Right atrium auricular region (tissue), 2 donors: ENCODE results near the gene PSTPIP1. TPM values are rescaled to one million over a fixed set of nuclear protein-coding genes. Genes with fewer than 3 reads are reported as not detected.
A peak's percentile ranks its signal among the peaks of the same experiment; 100 is the strongest.

Experiments
- DNase-seq: peaks from one replicate; pipeline ENCODE4 v3.0.0-alpha.2; 2019; ENCODE audit warnings: low spot score
- H3K27ac ChIP-seq, 2 donors: fragments of 200-600 bp; sonication (generic); 1 replicate in 1 of 2; 2 replicates in 1 of 2; pipeline ENCODE4 v1.5.1; 2016 to 2019
- H3K27me3 ChIP-seq, 2 donors: fragments of 200-600 bp; sonication (generic); one replicate each; pipeline versions ENCODE4 v1.5.1 to v1.6.0; 2017 to 2019
- H3K36me3 ChIP-seq: fragments of 200-600 bp; sonication (generic); one replicate; pipeline ENCODE4 v1.5.1; 2016
- H3K4me1 ChIP-seq, 2 donors: fragments of 200-600 bp; sonication (generic); one replicate each; pipeline versions ENCODE4 v1.5.1 to v1.6.0; 2017 to 2019
- H3K4me3 ChIP-seq, 2 donors: fragments of 200-600 bp; sonication (generic); 1 replicate in 1 of 2; 2 replicates in 1 of 2; pipeline ENCODE4 v1.5.1; 2017 to 2019; ENCODE audit warnings: mild to moderate bottlenecking in 1 of 2, moderate library complexity in 1 of 2
- H3K9me3 ChIP-seq, 2 donors: fragments of 200-600 bp; sonication (generic); one replicate each; pipeline ENCODE4 v1.5.1; 2019
- total RNA-seq, 2 donors: library from RNA; depleted of rRNA; stranded (reverse); fragments of >200 nt; gene quantifications; one replicate each; pipeline ENCODE4 v1.1.0, GENCODE V29; 2016
- TF ChIP-seq, protein P1 (sequence below), 2 donors: fragments of 200-600 bp; sonication (generic); IDR thresholded peaks; one replicate each; pipeline ENCODE4 v1.5.1; 2019; ENCODE audit warnings: antibody characterized with exemption in 2 of 2

The PSTPIP1 gene
- total RNA-seq, 2 donors from 2014 or later = 1.9 to 2.3 TPM

DNA sequence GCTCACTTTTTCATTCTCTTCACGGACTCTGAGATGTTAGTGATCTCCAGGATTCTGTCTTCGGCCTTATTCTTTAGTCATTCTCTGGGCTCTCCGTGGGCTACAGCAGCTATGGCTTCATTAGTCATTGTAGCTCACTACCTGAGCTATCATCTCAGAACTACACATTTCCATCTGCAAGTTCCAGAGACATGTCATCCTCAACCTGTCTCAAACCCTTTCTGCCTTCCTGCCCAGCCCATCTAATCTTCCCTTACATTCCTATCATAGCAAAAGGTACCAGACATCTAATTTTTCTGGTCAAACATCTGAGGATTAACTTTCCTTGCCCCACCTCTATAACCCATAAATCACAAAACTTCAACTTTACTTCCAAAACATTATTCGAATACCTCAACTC lies 62.8 kb downstream of the PSTPIP1 start:
- H3K9me3 ChIP-seq = no peaks in the 10 kb centered on the region
- H3K4me3 ChIP-seq = no peak overlapping the region
- no peaks in the 10 kb centered on the region for H3K27me3 ChIP-seq
- TF ChIP-seq, protein P1, sequence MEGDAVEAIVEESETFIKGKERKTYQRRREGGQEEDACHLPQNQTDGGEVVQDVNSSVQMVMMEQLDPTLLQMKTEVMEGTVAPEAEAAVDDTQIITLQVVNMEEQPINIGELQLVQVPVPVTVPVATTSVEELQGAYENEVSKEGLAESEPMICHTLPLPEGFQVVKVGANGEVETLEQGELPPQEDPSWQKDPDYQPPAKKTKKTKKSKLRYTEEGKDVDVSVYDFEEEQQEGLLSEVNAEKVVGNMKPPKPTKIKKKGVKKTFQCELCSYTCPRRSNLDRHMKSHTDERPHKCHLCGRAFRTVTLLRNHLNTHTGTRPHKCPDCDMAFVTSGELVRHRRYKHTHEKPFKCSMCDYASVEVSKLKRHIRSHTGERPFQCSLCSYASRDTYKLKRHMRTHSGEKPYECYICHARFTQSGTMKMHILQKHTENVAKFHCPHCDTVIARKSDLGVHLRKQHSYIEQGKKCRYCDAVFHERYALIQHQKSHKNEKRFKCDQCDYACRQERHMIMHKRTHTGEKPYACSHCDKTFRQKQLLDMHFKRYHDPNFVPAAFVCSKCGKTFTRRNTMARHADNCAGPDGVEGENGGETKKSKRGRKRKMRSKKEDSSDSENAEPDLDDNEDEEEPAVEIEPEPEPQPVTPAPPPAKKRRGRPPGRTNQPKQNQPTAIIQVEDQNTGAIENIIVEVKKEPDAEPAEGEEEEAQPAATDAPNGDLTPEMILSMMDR (IDR thresholded peaks at IDR 0.05) = no peak
- H3K4me1 ChIP-seq = peaks cover 0 to 26% of the 10 kb centered on the region in 2 donors
- H3K27ac ChIP-seq = no peak overlapping the region
- no peak for DNase-seq
- H3K36me3 ChIP-seq = peaks cover 3% of the 10 kb centered on the region

- TF ChIP-seq, protein P1 (IDR thresholded peaks at IDR 0.05) = no peak
- no peak overlapping the region for H3K27ac ChIP-seq
- peaks cover 0 to 28% of the 10 kb centered on the region in 2 donors for H3K4me1 ChIP-seq
These were observed 63.5 kb downstream of the PSTPIP1 start for GRCh38 chr15:77058468-77058867.

GRCh38 chr15:77059786-77060361 lies 64.9 kb downstream of the PSTPIP1 start:
- no peaks in the 10 kb centered on the region for H3K36me3 ChIP-seq
- no peak overlapping the region for H3K27ac ChIP-seq
- peaks cover 0 to 40% of the 10 kb centered on the region in 2 donors for H3K4me1 ChIP-seq
- no peak overlapping the region for H3K4me3 ChIP-seq
- no peak for DNase-seq
- TF ChIP-seq, protein P1 (IDR thresholded peaks at IDR 0.05) = no peak
- H3K9me3 ChIP-seq = no peaks in the 10 kb centered on the region
- no peaks in the 10 kb centered on the region for H3K27me3 ChIP-seq

More at GRCh38 chr15:77058468-77058867, 63.5 kb downstream of the PSTPIP1 start:
- no peak for DNase-seq
- no peaks in the 10 kb centered on the region for H3K9me3 ChIP-seq
- H3K36me3 ChIP-seq = no peaks in the 10 kb centered on the region
- no peak overlapping the region for H3K4me3 ChIP-seq
- H3K27me3 ChIP-seq = no peaks in the 10 kb centered on the region

GRCh38 chr15:77060546-77060945 lies 65.6 kb downstream of the PSTPIP1 start:
- peak overlapping the region; percentile 40 to 41 for H3K27ac ChIP-seq
- TF ChIP-seq, protein P1 (IDR thresholded peaks at IDR 0.05) = no peak

GRCh38 chr15:77063249-77063648 lies 68.3 kb downstream of the PSTPIP1 start:
- Histone ChIP-seq H3K36me3 (no peaks in the 10 kb centered on the region), H3K4me3 (no peak overlapping the region), H3K27me3 (no peaks in the 10 kb centered on the region), H3K4me1 (peaks cover 0 to 55% of the 10 kb centered on the region in 2 donors), H3K27ac (no peak overlapping the region), H3K9me3 (no peaks in the 10 kb centered on the region)
- TF ChIP-seq, protein P1 (IDR thresholded peaks at IDR 0.05) = no peak
- DNase-seq = no peak

More at GRCh38 chr15:77060546-77060945, 65.6 kb downstream of the PSTPIP1 start:
- no peaks in the 10 kb centered on the region for H3K9me3 ChIP-seq
- H3K27me3 ChIP-seq = no peaks in the 10 kb centered on the region
- no peak for DNase-seq
- H3K36me3 ChIP-seq = no peaks in the 10 kb centered on the region
- no peak overlapping the region for H3K4me3 ChIP-seq
- H3K4me1 ChIP-seq = peaks cover 0 to 45% of the 10 kb centered on the region in 2 donors

GRCh38 chr15:77064063-77064462 lies 69.1 kb downstream of the PSTPIP1 start:
- no peak overlapping the region for H3K4me3 ChIP-seq
- H3K27ac ChIP-seq = no peak overlapping the region
- no peaks in the 10 kb centered on the region for H3K27me3 ChIP-seq
- no peak for DNase-seq
- H3K9me3 ChIP-seq = no peaks in the 10 kb centered on the region
- peaks cover 0 to 59% of the 10 kb centered on the region in 2 donors for H3K4me1 ChIP-seq
- no peaks in the 10 kb centered on the region for H3K36me3 ChIP-seq
- TF ChIP-seq, protein P1 (IDR thresholded peaks at IDR 0.05) = no peak
